RWPE2 (cell line): ENCODE measurements around the gene USP31.

Source experiments
- ATAC-seq: fragments of 200-7000 bp; cut with Tn5 transposase; 3 replicates; pipeline ENCODE4 v1.9.1; 2021; ENCODE audit warnings: low read depth
- DNase-seq: peaks from one replicate; pipeline ENCODE4 v3.0.0-alpha.2; 2020; ENCODE audit warnings: low spot score
- H3K27ac ChIP-seq: fragments of 450-650 bp; 2 replicates; pipeline ENCODE4 v1.5.1; 2017; ENCODE audit warnings: mild to moderate bottlenecking; ENCODE audit not compliant: poor library complexity, severe bottlenecking
- H3K27me3 ChIP-seq: fragments of 250-450 bp; sonication (Bioruptor Pico); 2 replicates; pipeline ENCODE4 v1.5.1; 2021; ENCODE audit warnings: mild to moderate bottlenecking, moderate library complexity; ENCODE audit not compliant: insufficient read depth, poor library complexity, severe bottlenecking
- H3K36me3 ChIP-seq: fragments of 250-450 bp; sonication (Bioruptor Pico); 2 replicates; pipeline ENCODE4 v1.5.1; 2020; ENCODE audit warnings: low read depth, mild to moderate bottlenecking, moderate library complexity
- H3K4me1 ChIP-seq: fragments of 250-450 bp; sonication (Bioruptor Pico); 2 replicates; pipeline ENCODE4 v1.5.1; 2021; ENCODE audit warnings: mild to moderate bottlenecking, moderate library complexity; ENCODE audit not compliant: insufficient read depth, poor library complexity, severe bottlenecking
- H3K4me3 ChIP-seq: fragments of 250-450 bp; sonication (Bioruptor Pico); 2 replicates; pipeline ENCODE4 v1.5.1; 2021; ENCODE audit warnings: mild to moderate bottlenecking, moderate library complexity; ENCODE audit not compliant: severe bottlenecking
- H3K9me3 ChIP-seq: fragments of 250-450 bp; sonication (Bioruptor Pico); 2 replicates; pipeline ENCODE4 v1.5.1; 2021; ENCODE audit warnings: mild to moderate bottlenecking, moderate library complexity; ENCODE audit not compliant: severe bottlenecking
- TF ChIP-seq, protein P1 (sequence below): fragments of 450-650 bp; IDR thresholded peaks from one replicate; pipeline ENCODE4 v1.5.1; 2017; ENCODE audit warnings: mild to moderate bottlenecking, moderate library complexity; ENCODE audit not compliant: poor library complexity, severe bottlenecking

Gene USP31

DNA sequence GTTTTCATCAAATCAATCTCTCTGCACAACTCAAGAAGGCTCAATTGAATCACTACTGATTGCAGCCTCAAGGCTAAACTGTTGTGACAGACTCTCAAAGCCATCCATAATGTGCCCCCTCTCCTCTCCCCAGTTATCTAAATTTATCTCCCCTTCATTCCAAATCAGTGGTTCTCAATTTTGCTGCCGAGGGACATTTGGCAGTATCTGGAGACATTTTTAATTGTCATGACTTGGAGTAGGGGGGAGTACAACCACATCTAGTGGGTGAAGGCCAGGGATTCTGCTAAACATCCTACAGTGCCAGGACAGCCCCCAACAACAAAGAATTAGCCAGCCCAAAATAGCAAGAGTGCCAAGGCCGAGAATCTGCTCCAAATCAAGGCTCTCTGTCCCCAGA is 9.1 kb downstream of the USP31 start:
- Histone ChIP-seq H3K27ac (no peak overlapping the region), H3K36me3 (peaks cover 13% of the 10 kb centered on the region), H3K27me3 (no peaks in the 10 kb centered on the region), H3K4me3 (no peak overlapping the region), H3K4me1 (peaks cover 38% of the 10 kb centered on the region), H3K9me3 (peaks cover 6% of the 10 kb centered on the region)
- ATAC-seq (no peak), DNase-seq (no peak)
- TF ChIP-seq, protein P1, sequence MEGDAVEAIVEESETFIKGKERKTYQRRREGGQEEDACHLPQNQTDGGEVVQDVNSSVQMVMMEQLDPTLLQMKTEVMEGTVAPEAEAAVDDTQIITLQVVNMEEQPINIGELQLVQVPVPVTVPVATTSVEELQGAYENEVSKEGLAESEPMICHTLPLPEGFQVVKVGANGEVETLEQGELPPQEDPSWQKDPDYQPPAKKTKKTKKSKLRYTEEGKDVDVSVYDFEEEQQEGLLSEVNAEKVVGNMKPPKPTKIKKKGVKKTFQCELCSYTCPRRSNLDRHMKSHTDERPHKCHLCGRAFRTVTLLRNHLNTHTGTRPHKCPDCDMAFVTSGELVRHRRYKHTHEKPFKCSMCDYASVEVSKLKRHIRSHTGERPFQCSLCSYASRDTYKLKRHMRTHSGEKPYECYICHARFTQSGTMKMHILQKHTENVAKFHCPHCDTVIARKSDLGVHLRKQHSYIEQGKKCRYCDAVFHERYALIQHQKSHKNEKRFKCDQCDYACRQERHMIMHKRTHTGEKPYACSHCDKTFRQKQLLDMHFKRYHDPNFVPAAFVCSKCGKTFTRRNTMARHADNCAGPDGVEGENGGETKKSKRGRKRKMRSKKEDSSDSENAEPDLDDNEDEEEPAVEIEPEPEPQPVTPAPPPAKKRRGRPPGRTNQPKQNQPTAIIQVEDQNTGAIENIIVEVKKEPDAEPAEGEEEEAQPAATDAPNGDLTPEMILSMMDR = no peak

DNA sequence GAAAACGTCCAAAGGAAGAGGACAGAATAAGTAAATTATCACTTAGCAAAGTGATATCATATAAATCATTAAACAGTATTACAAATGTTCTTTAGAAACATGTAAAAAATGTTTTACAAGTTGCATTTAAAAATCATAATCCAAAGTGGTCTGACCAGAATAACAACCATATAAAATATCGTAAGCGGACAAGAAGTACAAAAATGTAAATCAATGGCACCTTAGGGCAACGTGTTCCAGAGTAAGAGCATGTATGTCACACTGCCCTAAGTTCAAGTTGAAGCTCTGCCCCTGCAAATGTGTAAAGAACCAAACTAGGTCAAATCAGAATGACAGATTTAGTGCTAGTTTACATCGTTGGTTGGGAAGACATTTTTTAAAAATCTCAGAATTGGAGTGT is 11.4 kb downstream of the USP31 start:
- peaks cover 6% of the 10 kb centered on the region for H3K9me3 ChIP-seq
- no peak for ATAC-seq
- TF ChIP-seq, protein P1 = no peak
- DNase-seq = no peak
- peaks cover 14% of the 10 kb centered on the region for H3K36me3 ChIP-seq
- no peak overlapping the region for H3K27ac ChIP-seq
- H3K27me3 ChIP-seq = no peaks in the 10 kb centered on the region
- H3K4me1 ChIP-seq = peaks cover 32% of the 10 kb centered on the region
- no peak overlapping the region for H3K4me3 ChIP-seq

DNA sequence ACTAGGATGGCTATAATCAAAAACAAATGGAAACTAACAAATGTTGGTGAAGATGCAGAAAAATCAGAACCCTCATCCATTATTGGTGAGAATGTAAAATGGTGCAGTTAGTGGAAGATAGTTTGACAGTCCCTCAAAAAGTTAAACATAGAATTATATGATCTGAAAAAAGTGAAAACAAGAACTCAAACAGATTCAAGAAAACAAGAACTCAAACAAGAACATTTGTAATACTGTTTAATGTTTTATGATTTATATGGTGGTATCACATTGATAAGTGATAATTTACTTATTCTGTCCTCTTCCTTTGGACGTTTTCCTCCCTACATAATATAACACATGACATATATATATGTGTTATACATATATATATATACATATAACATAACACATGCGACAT is 12.0 kb downstream of the USP31 start:
- TF ChIP-seq, protein P1 = no peak
- Histone ChIP-seq H3K4me3 (no peak overlapping the region), H3K4me1 (peaks cover 27% of the 10 kb centered on the region), H3K27ac (no peak overlapping the region), H3K27me3 (no peaks in the 10 kb centered on the region), H3K36me3 (peaks cover 14% of the 10 kb centered on the region), H3K9me3 (peaks cover 6% of the 10 kb centered on the region)
- no peak for DNase-seq
- ATAC-seq = no peak

DNA sequence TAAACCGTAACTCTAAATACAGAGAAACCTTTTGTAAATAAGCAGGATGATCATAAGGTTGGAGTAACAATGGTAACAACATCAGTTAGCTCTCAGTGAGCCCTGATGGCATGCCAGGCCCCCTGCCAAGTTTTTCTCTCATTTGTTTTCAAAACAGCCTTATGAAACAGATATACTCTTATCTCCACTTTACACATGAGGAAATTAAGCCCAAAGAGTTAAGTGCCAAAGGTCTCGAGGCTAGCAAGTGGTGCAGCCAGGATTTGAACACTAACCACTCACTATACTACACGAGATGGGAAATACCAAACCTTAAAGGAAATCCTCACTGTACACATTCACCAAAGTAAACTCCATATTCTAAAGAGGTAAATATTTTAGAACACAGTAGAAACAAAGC is 15.0 kb downstream of the USP31 start:
- Histone ChIP-seq H3K27ac (no peak overlapping the region), H3K9me3 (peaks cover 6% of the 10 kb centered on the region), H3K4me3 (no peak overlapping the region), H3K27me3 (no peaks in the 10 kb centered on the region), H3K4me1 (peaks cover 16% of the 10 kb centered on the region), H3K36me3 (peaks cover 10% of the 10 kb centered on the region; the same call in 1 of the 2 replicates)
- DNase-seq (no peak), ATAC-seq (no peak)
- TF ChIP-seq, protein P1 = no peak

DNA sequence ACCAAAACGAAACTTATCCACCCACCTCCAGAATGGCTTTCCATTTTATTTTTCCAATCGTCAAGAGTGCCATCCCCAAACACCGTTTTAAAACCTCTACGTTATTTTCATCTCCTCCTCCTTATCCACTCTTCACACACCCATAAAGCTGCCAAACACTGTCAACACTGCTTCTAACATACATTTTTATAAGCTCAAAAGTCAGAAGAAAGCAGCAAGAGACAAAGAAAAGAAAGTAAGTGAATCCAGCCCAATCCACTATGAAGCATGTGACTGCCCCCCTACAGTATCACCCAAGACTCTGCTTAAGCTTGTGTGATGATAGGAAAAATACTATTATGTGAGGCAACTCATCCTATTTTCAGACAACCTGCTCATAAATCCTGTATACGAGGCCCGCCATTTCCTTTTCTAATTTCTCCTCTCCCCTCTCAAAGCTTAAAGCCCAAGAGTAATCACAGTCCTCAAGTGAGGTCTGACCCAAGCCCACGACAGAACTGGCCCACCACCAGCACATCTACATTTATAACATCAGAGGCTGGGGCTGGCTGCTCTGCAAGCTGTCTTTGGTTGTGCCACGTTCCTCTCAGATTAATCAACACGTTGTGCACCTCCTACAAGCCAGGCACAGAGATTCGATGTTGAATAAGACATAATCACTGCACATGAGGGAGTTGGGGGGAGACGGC is 16.3 kb downstream of the USP31 start:
- Histone ChIP-seq H3K4me3 (no peak overlapping the region), H3K4me1 (peaks cover 16% of the 10 kb centered on the region), H3K9me3 (peaks cover 6% of the 10 kb centered on the region), H3K36me3 (peaks cover 10% of the 10 kb centered on the region; the same call in 1 of the 2 replicates), H3K27ac (no peak overlapping the region), H3K27me3 (no peaks in the 10 kb centered on the region)
- DNase-seq = no peak
- TF ChIP-seq, protein P1 = no peak
- peak; percentile 49; the same call in 2 of the 3 replicates for ATAC-seq
